Panc1 (cell line): ENCODE data around the gene RRAS2.

Experiments used
- CTCF ChIP-seq: fragments of 450-650 bp; IDR thresholded peaks from 2 replicates; pipeline ENCODE4 v1.5.1; 2017; ENCODE audit warnings: mild to moderate bottlenecking
- POLR2AphosphoS5 ChIP-seq: IDR thresholded peaks from 2 replicates; pipeline ENCODE4 v1.6.1; 2012; ENCODE audit warnings: mild to moderate bottlenecking, low read depth, low read length, moderate library complexity
- REST ChIP-seq, 2 experiments: IDR thresholded peaks; 2 replicates each; pipeline ENCODE4 v1.6.1; 2011 to 2012; ENCODE audit warnings: low read depth in 2 of 2, control low read depth in 1 of 2, low read length in 1 of 2, mild to moderate bottlenecking in 1 of 2, moderate library complexity in 1 of 2; ENCODE audit not compliant: insufficient read depth in 1 of 2
- SIN3A ChIP-seq: IDR thresholded peaks from 2 replicates; pipeline ENCODE4 v1.6.1; 2012; ENCODE audit warnings: low read depth, mild to moderate bottlenecking, low read length, moderate library complexity, borderline replicate concordance; ENCODE audit not compliant: insufficient read depth
- TCF7L2 ChIP-seq: IDR thresholded peaks from 2 replicates; pipeline ENCODE4 v1.6.1; 2011; ENCODE audit warnings: mild to moderate bottlenecking, low read depth, low read length, inconsistent platforms

GRCh38 chr11:14234446-14234845 is 124.5 kb downstream of the RRAS2 start:
- TF ChIP-seq POLR2AphosphoS5 (no peak), CTCF (no peak), REST (IDR thresholded peaks at IDR 0.05; ENCODE audit: insufficient read depth in 1 of 2, low read depth in 2 of 2, low read length in 1 of 2) (no peak), SIN3A (no peak), TCF7L2 (no peak)
